HEK293 (cell line): ENCODE results near the gene ACTRT2.

Experiments
- ZNF274 ChIP-seq, 2 experiments: fragments of 200-500 bp in 1 of 2; fragments of 450-650 bp in 1 of 2; sonication (Bioruptor generic) in 1 of 2; formaldehyde crosslinking in 1 of 2; IDR thresholded peaks; 2 replicates each; pipeline versions ENCODE4 v1.5.1 to v1.6.1; 2014 to 2016; ENCODE audit warnings: borderline replicate concordance in 1 of 2, inconsistent platforms in 1 of 2, low read length in 1 of 2, missing biosample characterization in 1 of 2, missing genetic modification characterization in 1 of 2
- TF ChIP-seq, protein P1 (sequence below): fragments of 450-650 bp; formaldehyde crosslinking; IDR thresholded peaks from 2 replicates; pipeline ENCODE4 v1.5.1; 2016; ENCODE audit warnings: missing biosample characterization, missing genetic modification characterization

DNA sequence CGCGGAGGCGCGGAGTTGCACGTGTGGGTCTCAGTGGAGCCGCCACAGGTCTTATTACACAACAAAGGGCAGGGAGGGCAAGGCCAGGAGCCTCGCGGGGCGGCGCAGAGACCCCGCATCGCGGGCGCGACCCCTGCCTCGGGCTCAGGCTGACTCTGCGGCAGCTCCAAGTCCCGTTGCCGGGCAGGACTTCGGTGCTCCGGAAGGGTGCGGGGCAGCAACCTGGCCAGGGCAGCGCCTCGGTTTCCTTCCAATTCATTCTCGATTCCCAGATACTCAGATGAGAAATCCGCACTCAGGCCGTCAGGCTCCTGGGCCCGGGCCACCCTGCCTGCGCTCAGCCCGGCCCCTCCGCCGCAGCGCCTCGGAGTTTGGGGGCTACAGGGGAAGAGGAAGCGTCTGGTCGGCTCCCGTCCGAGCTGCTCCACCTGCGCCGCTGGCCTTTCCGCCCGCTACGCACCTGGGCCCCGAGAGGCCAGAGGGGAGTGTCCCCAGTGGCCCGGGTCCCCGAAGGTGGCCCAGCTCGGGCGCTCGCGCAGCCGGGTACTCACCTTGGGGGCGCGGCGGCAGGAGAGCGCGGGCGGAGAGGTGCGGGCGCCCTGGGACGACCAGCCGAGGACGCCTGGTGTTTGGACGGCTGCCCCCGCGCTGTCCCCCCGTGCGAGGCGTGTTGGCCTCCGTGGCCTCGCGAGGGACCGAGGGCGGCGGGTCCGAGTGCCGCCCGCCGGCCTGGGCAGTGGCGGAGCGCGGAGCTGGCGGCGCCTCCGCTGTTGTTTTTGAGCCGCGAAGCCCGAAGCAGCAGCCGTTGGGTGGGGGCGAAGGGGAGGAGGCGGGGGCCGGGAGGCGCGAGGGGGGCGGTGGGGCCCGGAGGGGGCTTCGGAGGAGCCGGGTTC is 46.6 kb downstream of the ACTRT2 start:
- TF ChIP-seq, protein P1, sequence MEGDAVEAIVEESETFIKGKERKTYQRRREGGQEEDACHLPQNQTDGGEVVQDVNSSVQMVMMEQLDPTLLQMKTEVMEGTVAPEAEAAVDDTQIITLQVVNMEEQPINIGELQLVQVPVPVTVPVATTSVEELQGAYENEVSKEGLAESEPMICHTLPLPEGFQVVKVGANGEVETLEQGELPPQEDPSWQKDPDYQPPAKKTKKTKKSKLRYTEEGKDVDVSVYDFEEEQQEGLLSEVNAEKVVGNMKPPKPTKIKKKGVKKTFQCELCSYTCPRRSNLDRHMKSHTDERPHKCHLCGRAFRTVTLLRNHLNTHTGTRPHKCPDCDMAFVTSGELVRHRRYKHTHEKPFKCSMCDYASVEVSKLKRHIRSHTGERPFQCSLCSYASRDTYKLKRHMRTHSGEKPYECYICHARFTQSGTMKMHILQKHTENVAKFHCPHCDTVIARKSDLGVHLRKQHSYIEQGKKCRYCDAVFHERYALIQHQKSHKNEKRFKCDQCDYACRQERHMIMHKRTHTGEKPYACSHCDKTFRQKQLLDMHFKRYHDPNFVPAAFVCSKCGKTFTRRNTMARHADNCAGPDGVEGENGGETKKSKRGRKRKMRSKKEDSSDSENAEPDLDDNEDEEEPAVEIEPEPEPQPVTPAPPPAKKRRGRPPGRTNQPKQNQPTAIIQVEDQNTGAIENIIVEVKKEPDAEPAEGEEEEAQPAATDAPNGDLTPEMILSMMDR, result no peak
- no peak for TF ChIP-seq ZNF274 (IDR thresholded peaks at IDR 0.05; ENCODE audit: low read length)
- no peak for TF ChIP-seq ZNF274 (tag by site-specific recombination; IDR thresholded peaks at IDR 0.05; ENCODE audit: borderline replicate concordance)
